HG02973 (cell line): Measurements from ENCODE around the gene STON1.
"Not testable (repeated sequence)": the region's sequence is repeated elsewhere in the genome, so short reads cannot be mapped to it uniquely, and the experiment has no call there.

ENCODE experiments used
- ATAC-seq: cut with Tn5 transposase; IDR thresholded peaks from one replicate; pipeline ENCODE4 v1.9.1; 2021; ENCODE audit warnings: moderate library complexity; ENCODE audit not compliant: unreplicated experiment

The STON1 gene

GRCh38 chr2:48528431-48528830 is 1.5 kb upstream of the STON1 start:
- no peak for ATAC-seq

- no peak for ATAC-seq
These were observed 760 bp upstream of the STON1 start for GRCh38 chr2:48529194-48529593.

- ATAC-seq = no peak
These were observed 300 bp upstream of the STON1 start for GRCh38 chr2:48529676-48530032.

DNA sequence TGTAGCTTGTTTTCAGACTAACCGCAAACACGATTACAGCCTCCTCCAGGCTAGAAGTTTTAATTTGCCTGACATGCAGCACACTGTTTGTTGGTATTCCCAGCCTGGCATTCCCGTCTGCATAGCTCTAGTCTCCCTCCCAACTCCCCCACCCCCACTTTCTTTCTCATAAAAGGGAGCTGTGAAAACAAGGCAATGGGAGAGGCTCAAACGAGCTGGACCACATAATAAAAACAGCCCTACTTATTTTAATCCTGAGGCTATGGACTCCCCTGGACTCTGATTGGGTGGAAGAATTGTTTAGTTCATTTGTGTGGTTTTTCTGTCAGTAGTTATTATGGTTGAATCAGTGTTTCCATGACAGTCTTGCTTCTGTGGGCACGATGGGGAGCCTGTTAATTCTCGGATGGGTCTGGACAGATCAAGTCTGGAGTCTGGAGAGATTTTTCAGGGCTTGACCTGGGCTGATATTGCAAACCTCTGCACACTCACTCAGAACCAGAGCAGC is 1.2 kb downstream of the STON1 start:
- ATAC-seq = no peak

DNA sequence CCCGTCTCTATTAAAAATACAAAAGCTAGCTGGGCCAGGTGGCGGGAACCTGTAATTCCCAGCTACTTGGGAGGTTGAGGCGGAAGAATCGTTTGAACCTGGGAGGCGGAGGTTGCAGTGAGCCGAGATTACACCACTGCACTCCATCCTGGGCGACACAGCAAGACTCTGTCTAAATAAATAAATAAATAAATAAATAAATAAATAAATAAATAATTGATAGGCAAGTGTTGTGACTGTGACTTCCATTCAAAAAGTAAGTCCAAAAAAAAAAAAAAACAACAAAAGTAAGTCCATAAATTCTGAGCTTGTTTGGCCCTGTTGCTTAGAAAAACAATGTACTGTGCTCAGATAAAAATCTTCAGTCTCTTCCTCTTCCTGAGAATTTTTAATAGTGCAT is 2.2 kb downstream of the STON1 start:
- no peak for ATAC-seq

GRCh38 chr2:48532824-48533223 is 2.9 kb downstream of the STON1 start:
- no peak for ATAC-seq

- ATAC-seq = no peak
These were observed 4.8 kb downstream of the STON1 start for GRCh38 chr2:48534781-48535180.

DNA sequence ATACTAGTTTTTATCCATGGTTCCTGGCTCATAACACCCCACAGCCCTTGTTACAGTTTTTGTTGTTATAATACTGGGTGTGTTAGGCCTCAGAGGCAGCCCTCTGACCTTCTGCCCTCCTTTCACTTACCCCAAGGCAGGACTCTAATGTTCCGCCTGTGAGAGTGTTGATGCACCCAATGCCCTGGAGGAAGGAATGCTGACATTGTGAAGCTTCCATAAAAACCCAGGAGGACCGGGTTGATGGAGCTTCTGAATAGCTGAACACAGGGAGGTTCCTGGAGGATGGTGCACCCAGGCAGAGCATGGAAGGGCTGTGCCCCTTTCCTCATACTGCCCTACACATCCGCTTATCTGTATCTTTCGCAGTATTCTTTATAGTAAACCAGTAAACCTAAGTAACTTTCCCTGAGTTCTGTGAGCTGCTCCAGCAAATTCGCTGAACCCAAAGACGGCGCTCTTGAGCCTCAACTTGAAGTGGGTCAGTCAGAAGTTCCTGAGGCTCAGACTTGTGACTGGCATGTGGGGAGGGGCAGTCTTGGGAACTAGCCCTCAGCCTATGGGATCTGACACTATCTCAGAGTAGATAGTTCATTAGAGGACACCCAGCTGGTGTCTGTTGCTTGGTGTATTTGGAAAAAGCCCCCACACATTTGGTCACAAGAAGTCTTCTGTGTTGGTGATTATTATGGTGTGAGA is 10.4 kb downstream of the STON1 start:
- ATAC-seq = no peak

- ATAC-seq = no peak
These were observed 11.9 kb downstream of the STON1 start for GRCh38 chr2:48541666-48542389.

DNA sequence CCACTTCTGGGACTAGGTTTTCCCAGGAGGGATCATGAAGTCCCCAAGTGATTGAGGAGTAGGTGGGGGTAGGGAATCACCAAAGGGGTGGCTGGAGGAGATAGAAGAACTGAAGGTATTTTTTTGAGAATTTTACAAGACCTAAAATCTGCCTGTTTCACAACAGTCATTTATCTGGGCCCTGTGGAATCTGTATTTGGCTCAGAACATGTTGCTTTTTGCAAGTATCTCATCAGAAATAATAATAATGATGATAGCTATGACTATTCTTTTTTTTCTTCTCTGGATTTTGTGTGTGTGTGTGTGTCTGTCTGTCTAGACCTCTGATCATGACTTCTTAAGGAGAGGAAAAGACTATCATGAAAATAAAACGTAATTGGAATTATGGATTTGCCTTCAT is 13.9 kb downstream of the STON1 start:
- ATAC-seq = no peak

DNA sequence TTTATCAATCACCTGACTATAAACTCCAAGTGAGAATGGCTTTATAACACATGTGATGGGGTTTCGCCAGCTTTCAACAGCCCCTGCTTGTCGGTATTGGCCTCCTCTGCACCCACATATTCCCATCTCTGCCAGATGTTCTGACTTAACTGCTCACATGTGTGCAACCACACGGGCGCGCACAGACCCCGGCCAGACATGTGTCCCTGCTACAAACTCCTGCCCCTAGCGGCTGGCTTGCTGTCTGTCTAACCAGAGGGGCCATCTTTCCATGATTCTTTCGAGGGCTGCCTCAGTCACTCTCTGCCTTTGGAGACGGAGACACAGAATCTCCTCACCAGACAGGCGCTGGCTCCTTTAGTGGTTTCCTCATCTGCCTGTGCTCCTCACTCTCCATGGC is 15.3 kb downstream of the STON1 start:
- ATAC-seq = no peak

DNA sequence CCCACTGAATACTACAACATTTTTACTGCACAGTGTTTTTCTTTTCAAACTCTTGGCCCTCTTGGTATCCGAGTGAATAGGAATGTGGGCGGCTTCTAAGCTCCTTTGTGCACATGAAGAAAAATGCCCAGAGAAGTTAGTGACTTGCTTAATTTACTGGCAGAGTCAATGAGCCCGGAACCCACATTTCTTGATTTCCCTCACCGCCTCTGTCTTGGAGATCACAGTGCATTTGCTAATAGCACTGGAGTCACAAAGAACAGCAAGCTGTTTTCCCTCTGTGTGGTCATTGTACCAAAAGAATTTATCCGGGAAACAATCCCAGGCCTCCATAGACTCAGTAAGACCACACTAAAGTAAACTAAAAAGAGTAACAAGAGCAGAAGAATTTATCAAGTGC is 18.9 kb downstream of the STON1 start:
- no peak for ATAC-seq

DNA sequence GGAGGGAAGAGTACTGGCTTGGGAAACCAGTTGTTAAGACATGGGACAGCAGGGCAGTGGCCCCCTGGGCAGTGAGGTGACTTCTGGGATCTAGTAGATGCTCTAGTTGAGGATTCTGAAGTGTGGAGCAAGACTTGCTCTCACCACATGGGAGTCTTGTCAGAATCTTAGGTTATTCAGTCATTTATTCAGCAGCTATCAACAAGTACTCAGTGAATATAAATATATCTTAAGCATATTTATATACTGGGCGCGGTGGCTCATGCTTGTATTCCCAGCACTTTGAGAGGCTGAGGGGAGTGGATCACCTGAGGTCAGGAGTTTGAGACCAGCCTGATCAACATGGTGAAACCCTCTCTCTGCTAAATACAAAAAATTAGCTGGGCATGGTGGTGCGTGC is 20.0 kb downstream of the STON1 start:
- ATAC-seq = no peak

- ATAC-seq = no peak
These were observed 21.6 kb downstream of the STON1 start for GRCh38 chr2:48551548-48551947.

- not testable (repeated sequence) for ATAC-seq
These were observed 25.1 kb downstream of the STON1 start for GRCh38 chr2:48555071-48555470.

DNA sequence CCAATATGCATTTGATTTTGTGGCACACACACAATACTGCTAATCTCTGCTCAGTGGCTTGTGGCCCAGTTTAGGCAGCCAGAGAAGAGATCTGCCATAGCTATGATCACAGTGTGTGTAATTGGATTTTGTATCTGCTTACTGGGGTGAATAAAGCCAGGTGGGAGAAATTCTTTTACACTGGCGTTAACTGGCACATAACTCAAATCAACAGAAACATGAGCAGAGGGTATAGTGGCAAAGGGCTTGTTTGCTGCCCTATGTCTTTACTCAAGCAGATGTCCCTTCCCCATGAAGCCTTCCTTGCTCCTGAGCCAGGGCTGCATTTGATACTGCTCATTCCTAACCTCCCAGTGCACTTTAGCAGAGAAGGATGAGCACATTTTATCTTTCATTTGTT is 28.5 kb downstream of the STON1 start:
- no peak for ATAC-seq

DNA sequence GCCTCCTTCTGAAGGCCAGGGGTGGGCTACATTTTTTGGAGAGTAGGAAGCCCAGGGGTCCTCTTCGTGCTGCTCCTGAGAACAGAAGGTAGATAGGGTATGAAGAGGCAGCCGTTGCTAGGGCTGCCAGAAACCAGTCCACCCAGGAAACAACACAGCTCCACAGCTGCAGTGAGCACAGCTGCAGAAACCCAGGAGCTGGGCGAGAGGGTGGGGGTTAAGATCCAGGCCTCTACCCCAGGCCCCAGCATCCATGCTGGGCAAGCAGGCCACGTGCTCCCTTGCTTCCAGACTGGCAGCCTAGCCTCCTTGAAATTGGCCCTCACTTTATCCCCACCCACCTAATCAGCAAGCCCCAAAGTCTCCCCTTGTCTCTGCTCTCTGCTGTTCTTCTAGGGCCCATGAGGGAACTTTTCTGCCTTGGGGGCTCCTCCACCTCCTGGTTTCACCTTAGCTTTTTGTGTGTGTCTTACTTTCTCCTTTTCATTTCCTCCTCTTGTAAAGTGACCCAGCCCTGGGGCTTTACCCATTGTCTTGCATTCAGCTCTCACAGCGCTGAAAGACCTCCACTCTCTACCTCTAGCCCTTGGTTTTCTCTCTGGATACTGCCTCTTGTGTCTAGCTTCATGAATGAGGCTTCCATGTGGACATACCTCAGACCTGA is 30.7 kb downstream of the STON1 start:
- ATAC-seq = no peak

DNA sequence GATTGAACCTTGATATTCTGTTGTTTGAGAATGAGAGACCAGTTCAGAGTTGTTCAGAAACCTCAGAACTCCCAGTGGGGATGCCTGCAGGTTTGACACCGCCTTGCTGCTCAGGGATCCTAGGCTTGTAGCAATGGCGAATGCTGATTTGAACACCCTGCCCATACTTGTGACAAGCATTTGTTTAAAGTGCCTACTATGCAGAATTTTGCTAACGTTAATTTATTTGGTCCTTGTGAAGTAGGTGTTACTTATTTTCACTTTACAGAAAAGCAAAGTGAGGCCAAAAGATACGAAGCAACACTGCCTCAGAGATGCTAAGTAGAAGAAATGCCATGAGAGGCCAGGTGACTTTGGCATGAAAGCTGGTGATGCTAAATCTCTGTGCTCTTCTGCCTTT is 32.3 kb downstream of the STON1 start:
- no peak for ATAC-seq

DNA sequence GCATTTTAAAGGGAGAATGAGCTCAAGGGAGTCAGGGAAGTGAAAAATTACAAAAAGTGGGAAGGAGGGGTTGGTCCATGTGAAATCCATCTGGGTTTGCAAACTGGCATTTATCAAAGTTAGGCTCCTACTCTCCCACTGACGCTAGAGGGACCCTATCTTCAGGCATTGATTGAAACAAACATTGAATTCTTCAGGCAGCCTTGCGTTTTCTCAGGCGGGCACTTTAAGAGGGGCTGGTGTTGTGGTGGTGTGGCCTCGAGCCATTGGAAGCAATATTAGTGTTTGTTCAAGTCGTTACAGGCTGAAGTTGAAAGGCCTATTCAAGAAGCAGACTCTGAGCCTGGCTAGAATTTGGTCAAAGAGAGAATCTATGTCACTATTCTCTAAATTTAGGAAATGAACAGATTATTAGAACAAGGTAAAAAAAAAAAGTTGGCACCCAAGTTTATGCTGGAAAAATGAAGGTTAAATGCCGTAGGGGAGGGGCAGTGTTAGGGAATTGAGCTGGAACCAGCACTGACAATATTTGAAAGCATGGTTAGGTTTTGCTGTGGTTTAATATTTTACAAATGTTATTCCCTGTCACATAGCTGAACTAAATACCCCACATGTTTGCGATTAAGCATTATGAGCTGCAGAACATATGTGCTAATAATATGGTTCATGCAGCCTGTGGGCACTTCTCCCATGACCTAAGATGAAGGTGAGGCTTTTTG is 36.8 kb downstream of the STON1 start:
- ATAC-seq = no peak

DNA sequence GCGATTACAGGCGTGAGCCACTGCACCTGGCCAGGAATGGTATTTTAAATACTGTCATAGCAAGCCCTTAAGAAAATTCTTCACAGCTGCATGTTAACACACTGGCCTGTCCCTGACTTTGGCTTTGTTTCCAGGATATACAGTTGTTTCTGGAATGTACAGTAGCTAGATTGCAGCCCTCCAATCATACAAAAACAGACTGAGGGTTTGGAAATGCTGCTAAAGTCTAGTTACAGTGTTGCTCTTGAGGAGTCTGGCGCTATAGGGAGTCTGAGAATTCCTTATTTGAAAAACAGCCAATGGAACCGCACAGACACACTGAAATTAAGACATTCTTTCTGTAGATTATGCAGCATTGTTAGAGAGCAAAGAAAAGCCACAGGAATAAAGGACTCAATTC is 37.7 kb downstream of the STON1 start:
- no peak for ATAC-seq

DNA sequence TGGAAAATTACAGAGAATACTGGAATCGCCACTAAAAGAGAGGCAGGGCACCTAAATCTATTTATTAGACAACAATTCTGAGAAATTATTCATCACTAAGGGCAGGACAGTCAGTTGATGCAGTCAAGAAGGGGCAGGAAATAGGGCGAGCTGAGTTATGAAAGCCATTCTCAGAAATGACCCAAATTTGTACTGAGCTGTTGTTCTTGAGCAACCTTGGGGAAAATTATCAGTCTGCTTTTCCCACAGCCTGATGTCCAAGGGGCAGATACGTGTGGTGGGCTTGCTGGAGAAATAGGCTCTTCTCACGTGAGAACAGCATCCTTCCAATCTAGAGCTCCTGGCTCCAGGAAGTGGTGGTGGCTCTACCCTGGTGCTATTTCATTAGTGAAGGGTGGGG is 38.6 kb downstream of the STON1 start:
- no peak for ATAC-seq
